DND-41 (cell line): ENCODE results near the gene SLC25A21.

ENCODE experiments used
- CTCF ChIP-seq: IDR thresholded peaks from 2 replicates; pipeline ENCODE4 v1.5.1; 2012; ENCODE audit warnings: borderline replicate concordance, low read length, moderate library complexity, mild to moderate bottlenecking; ENCODE audit not compliant: poor library complexity, severe bottlenecking; ENCODE audit errors: extremely low read depth
- EZH2 ChIP-seq: IDR thresholded peaks from 3 replicates; pipeline ENCODE4 v1.6.1; 2012; ENCODE audit warnings: borderline replicate concordance, low read depth, mild to moderate bottlenecking, moderate library complexity, low read length, inconsistent platforms; ENCODE audit not compliant: severe bottlenecking

GRCh38 chr14:37150414-37150813 is 22.0 kb downstream of the SLC25A21 start:
- TF ChIP-seq CTCF (peak; percentile 77), EZH2 (no peak)
